Neural cell (in vitro differentiated cells): ENCODE data around the gene NAB2.

ENCODE experiments used
- CTCF ChIP-seq: fragments of 450-650 bp; IDR thresholded peaks from 2 replicates; pipeline ENCODE4 v1.5.1; 2014; ENCODE audit warnings: antibody characterized with exemption, mild to moderate bottlenecking, moderate library complexity; ENCODE audit not compliant: poor library complexity, severe bottlenecking
- EP300 ChIP-seq: fragments of 450-650 bp; conservative IDR thresholded peaks from 2 replicates; pipeline ENCODE4 v1.6.1; 2014; ENCODE audit warnings: antibody characterized with exemption, mild to moderate bottlenecking, moderate library complexity; ENCODE audit not compliant: poor library complexity, severe bottlenecking
- EZH2 ChIP-seq: fragments of 200-600, 300-800 bp; shearing (Covaris generic), sonication (generic); IDR thresholded peaks from 2 replicates; pipeline ENCODE4 v1.6.1; 2014; ENCODE audit warnings: antibody characterized with exemption, low read length, borderline replicate concordance, mild to moderate bottlenecking; ENCODE audit not compliant: insufficient read depth, poor library complexity, severe bottlenecking
- MXI1 ChIP-seq: fragments of 450-650 bp; conservative IDR thresholded peaks from 2 replicates; pipeline ENCODE4 v1.6.1; 2014; ENCODE audit warnings: antibody characterized with exemption, mild to moderate bottlenecking; ENCODE audit not compliant: poor library complexity, severe bottlenecking
- POLR2AphosphoS5 ChIP-seq: IDR thresholded peaks from 2 replicates; pipeline ENCODE4 v1.6.1; 2012
- RAD21 ChIP-seq: fragments of 450-650 bp; conservative IDR thresholded peaks from 2 replicates; pipeline ENCODE4 v1.6.1; 2014; ENCODE audit warnings: antibody characterized with exemption, mild to moderate bottlenecking, moderate library complexity
- REST ChIP-seq: IDR thresholded peaks from 2 replicates; pipeline ENCODE4 v1.6.1; 2012; ENCODE audit warnings: borderline replicate concordance
- TAF1 ChIP-seq: IDR thresholded peaks from 2 replicates; pipeline ENCODE4 v1.6.1; 2012; ENCODE audit warnings: low read depth

GRCh38 chr12:57138526-57139272, 49.8 kb downstream of the NAB2 start:
- TF ChIP-seq EZH2 (no peak), CTCF (no peak), POLR2AphosphoS5 (no peak), MXI1 (no peak), EP300 (no peak), REST (no peak), RAD21 (no peak), TAF1 (no peak)
